Nephron progenitor cell (in vitro differentiated cells): ENCODE measurements around the gene CHTF8.

ENCODE experiments used
- DNase-seq: peaks from one replicate; pipeline ENCODE4 v3.0.0; 2021
- H3K27ac Mint-ChIP-seq: 2 replicates; pipeline ENCODE4 v1.8.0; 2021; ENCODE audit warnings: mild to moderate bottlenecking, moderate library complexity, mixed read lengths
- H3K27me3 Mint-ChIP-seq: 2 replicates; pipeline ENCODE4 v1.8.0; 2021; ENCODE audit warnings: mild to moderate bottlenecking, low read depth, mixed read lengths; ENCODE audit not compliant: poor library complexity
- H3K36me3 Mint-ChIP-seq: 2 replicates; pipeline ENCODE4 v1.8.0; 2021; ENCODE audit warnings: low read depth, mixed read lengths
- H3K4me1 Mint-ChIP-seq: 2 replicates; pipeline ENCODE4 v1.8.0; 2021; ENCODE audit warnings: mixed read lengths
- H3K4me3 Mint-ChIP-seq: 2 replicates; pipeline ENCODE4 v1.8.0; 2021; ENCODE audit warnings: mild to moderate bottlenecking, moderate library complexity, mixed read lengths
- H3K9me3 Mint-ChIP-seq: 2 replicates; pipeline ENCODE4 v1.8.0; 2021; ENCODE audit warnings: mild to moderate bottlenecking, moderate library complexity, mixed read lengths
- CTCF ChIP-seq: fragments of 200-600 bp; sonication (generic); IDR thresholded peaks from 2 replicates; pipeline ENCODE4 v1.5.0; 2021; ENCODE audit warnings: antibody characterized with exemption

Gene CHTF8

GRCh38 chr16:69112285-69113129 is 19.9 kb downstream of the CHTF8 start:
- no peaks in the 10 kb centered on the region for H3K9me3 Mint-ChIP-seq
- DNase-seq, result peak; percentile 83
- no peak overlapping the region for H3K27ac Mint-ChIP-seq
- peaks cover 25% of the 10 kb centered on the region for H3K36me3 Mint-ChIP-seq
- peak; percentile 71 for TF ChIP-seq CTCF
- H3K4me3 Mint-ChIP-seq, result no peak overlapping the region
- H3K4me1 Mint-ChIP-seq, result peaks cover 28% of the 10 kb centered on the region
- H3K27me3 Mint-ChIP-seq, result peaks cover 13% of the 10 kb centered on the region

DNA sequence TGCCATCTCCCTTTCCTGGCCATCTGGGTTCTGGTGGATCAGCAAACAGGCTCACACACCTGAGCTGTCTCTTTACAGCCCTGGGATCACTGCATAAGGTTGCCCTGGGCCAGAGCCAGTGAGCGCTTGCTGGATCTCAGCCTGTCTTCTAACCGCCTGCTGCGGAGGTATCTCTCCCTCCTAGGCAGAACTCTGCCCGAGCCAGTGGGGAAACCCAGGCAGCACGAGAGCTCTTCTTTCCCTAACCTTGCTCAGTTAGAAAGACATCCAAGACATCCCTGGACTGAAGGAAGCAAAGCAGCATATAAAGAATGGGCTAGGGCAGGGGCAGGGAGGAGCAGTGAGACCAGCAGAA is 20.5 kb downstream of the CHTF8 start:
- TF ChIP-seq CTCF, result no peak
- peaks cover 14% of the 10 kb centered on the region for H3K27me3 Mint-ChIP-seq
- H3K4me1 Mint-ChIP-seq, result peaks cover 28% of the 10 kb centered on the region

GRCh38 chr16:69111216-69111875 is 21.0 kb downstream of the CHTF8 start:
- H3K9me3 Mint-ChIP-seq, result no peaks in the 10 kb centered on the region
- DNase-seq, result no peak

More for the DNA sequence above, 20.5 kb downstream of the CHTF8 start:
- H3K4me3 Mint-ChIP-seq, result no peak overlapping the region
- peaks cover 24% of the 10 kb centered on the region for H3K36me3 Mint-ChIP-seq
- H3K27ac Mint-ChIP-seq, result peak overlapping the region; percentile 68
- H3K9me3 Mint-ChIP-seq, result no peaks in the 10 kb centered on the region
- DNase-seq, result no peak

DNA sequence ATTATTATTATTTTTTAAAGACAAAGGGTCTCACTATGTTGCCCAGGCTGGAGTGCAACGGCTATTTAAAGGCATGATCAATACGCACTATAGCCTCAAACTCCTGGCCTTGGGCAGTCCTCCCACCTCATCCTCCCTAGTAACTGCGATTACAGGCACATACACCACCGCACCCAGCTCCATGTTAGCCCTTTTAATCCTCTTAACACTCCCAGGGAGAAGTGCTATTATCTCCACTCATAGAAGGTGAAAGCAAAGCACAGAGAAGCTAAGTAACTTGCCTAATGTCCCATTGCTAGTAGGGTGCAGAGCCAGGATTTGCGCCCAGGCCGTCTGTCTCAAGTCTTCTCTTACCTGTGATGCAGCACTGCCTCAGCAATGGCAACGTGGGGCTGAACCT is 22.0 kb downstream of the CHTF8 start:
- TF ChIP-seq CTCF, result no peak
- Mint-ChIP-seq H3K27ac (no peak overlapping the region), H3K4me3 (no peak overlapping the region), H3K27me3 (peaks cover 16% of the 10 kb centered on the region), H3K36me3 (peaks cover 20% of the 10 kb centered on the region), H3K4me1 (peaks cover 32% of the 10 kb centered on the region), H3K9me3 (no peaks in the 10 kb centered on the region)
- no peak for DNase-seq

More at GRCh38 chr16:69111216-69111875, 21.0 kb downstream of the CHTF8 start:
- TF ChIP-seq CTCF, result no peak
- Mint-ChIP-seq H3K4me1 (peaks cover 28% of the 10 kb centered on the region), H3K36me3 (peaks cover 24% of the 10 kb centered on the region), H3K4me3 (no peak overlapping the region), H3K27me3 (peaks cover 14% of the 10 kb centered on the region), H3K27ac (no peak overlapping the region)

- peaks cover 16% of the 10 kb centered on the region for H3K36me3 Mint-ChIP-seq
- H3K4me1 Mint-ChIP-seq, result peaks cover 38% of the 10 kb centered on the region
- no peak for DNase-seq
- H3K27me3 Mint-ChIP-seq, result peaks cover 24% of the 10 kb centered on the region
- H3K4me3 Mint-ChIP-seq, result no peak overlapping the region
- no peak for TF ChIP-seq CTCF
- H3K9me3 Mint-ChIP-seq, result no peaks in the 10 kb centered on the region
- no peak overlapping the region for H3K27ac Mint-ChIP-seq
Measured at GRCh38 chr16:69109486-69110270, 22.7 kb downstream of the CHTF8 start.
